ENCODE data around the gene ATRNL1. TPM values are rescaled to one million over a fixed set of nuclear protein-coding genes. Genes with fewer than 3 reads are reported as not detected.
A peak's percentile ranks its signal among the peaks of the same experiment; 100 is the strongest.
"Not testable (repeated sequence)": the region's sequence is repeated elsewhere in the genome, so short reads cannot be mapped to it uniquely, and the experiment has no call there.

The ATRNL1 gene
- total RNA-seq, 1 experiment from 2014 or later: 0.12 TPM

- DNase-seq (ENCODE audit: low read depth): no peak
Measured at GRCh38 chr10:115745943-115746342, 652.8 kb downstream of the ATRNL1 start.

- DNase-seq (ENCODE audit: low read depth): no peak
Measured at GRCh38 chr10:115747811-115748210, 654.6 kb downstream of the ATRNL1 start.

- DNase-seq (ENCODE audit: low read depth): not testable (repeated sequence)
Measured at GRCh38 chr10:115758488-115758887, 665.3 kb downstream of the ATRNL1 start.

- no peak for DNase-seq (ENCODE audit: low read depth)
Measured at GRCh38 chr10:115760131-115760530, 667.0 kb downstream of the ATRNL1 start.

- DNase-seq (ENCODE audit: low read depth): no peak
Measured at GRCh38 chr10:115761166-115761565, 668.0 kb downstream of the ATRNL1 start.

- DNase-seq (ENCODE audit: low read depth): no peak
Measured at GRCh38 chr10:115762029-115762428, 668.9 kb downstream of the ATRNL1 start.

GRCh38 chr10:115771755-115772154 is 678.6 kb downstream of the ATRNL1 start:
- DNase-seq (ENCODE audit: low read depth): no peak

GRCh38 chr10:115772606-115773005 is 679.4 kb downstream of the ATRNL1 start:
- no peak for DNase-seq (ENCODE audit: low read depth)

- DNase-seq (ENCODE audit: low read depth): no peak
Measured at GRCh38 chr10:115773832-115774231, 680.7 kb downstream of the ATRNL1 start.

GRCh38 chr10:115774721-115775120 is 681.6 kb downstream of the ATRNL1 start:
- DNase-seq (ENCODE audit: low read depth): no peak

GRCh38 chr10:115777646-115778045 is 684.5 kb downstream of the ATRNL1 start:
- DNase-seq (ENCODE audit: low read depth): no peak

GRCh38 chr10:115790220-115790619 is 697.1 kb downstream of the ATRNL1 start:
- DNase-seq (ENCODE audit: low read depth): no peak

GRCh38 chr10:115795964-115796363 is 702.8 kb downstream of the ATRNL1 start:
- no peak for DNase-seq (ENCODE audit: low read depth)

GRCh38 chr10:115801457-115801856 is 708.3 kb downstream of the ATRNL1 start:
- DNase-seq (ENCODE audit: low read depth): no peak

- DNase-seq (ENCODE audit: low read depth): no peak
Measured at GRCh38 chr10:115801992-115802391, 708.8 kb downstream of the ATRNL1 start.

- no peak for DNase-seq (ENCODE audit: low read depth)
Measured at GRCh38 chr10:115802911-115803310, 709.7 kb downstream of the ATRNL1 start.

- DNase-seq (ENCODE audit: low read depth): no peak
Measured at GRCh38 chr10:115814542-115814941, 721.4 kb downstream of the ATRNL1 start.

GRCh38 chr10:115818012-115818411 is 724.8 kb downstream of the ATRNL1 start:
- no peak for DNase-seq (ENCODE audit: low read depth)

- no peak for DNase-seq (ENCODE audit: low read depth)
Measured at GRCh38 chr10:115826396-115826795, 733.2 kb downstream of the ATRNL1 start.

- DNase-seq (ENCODE audit: low read depth): no peak
Measured at GRCh38 chr10:115827231-115828009, 734.3 kb downstream of the ATRNL1 start.

GRCh38 chr10:115828182-115828581 is 735.0 kb downstream of the ATRNL1 start:
- DNase-seq (ENCODE audit: low read depth): not testable (repeated sequence)

GRCh38 chr10:115829521-115830205 is 736.5 kb downstream of the ATRNL1 start:
- no peak for DNase-seq (ENCODE audit: low read depth)

GRCh38 chr10:115830265-115830970 is 737.3 kb downstream of the ATRNL1 start:
- peak; percentile 0 for DNase-seq (ENCODE audit: low read depth)
